Fibroblast of lung (primary cell): ENCODE results near the gene KDM4E. TPM values are rescaled to one million over a fixed set of nuclear protein-coding genes. Genes with fewer than 3 reads are reported as not detected.

ENCODE experiments used
- DNase-seq, 2 donors: peaks; one replicate each; pipeline versions ENCODE4 v3.0.0 to v3.0.0-alpha.2; 2010; ENCODE audit warnings: low read depth in 2 of 2
- H2AFZ ChIP-seq: 2 replicates; pipeline ENCODE4 v1.5.1; 2012; ENCODE audit warnings: low read length, control low read depth, inconsistent platforms
- H3K27ac ChIP-seq: 2 replicates; pipeline ENCODE4 v1.5.1; 2011; ENCODE audit warnings: low read length, control low read depth; ENCODE audit not compliant: insufficient read depth
- H3K27me3 ChIP-seq: 2 replicates; pipeline ENCODE4 v1.5.1; 2011; ENCODE audit warnings: mild to moderate bottlenecking, low read length; ENCODE audit not compliant: control insufficient read depth, insufficient read depth
- H3K36me3 ChIP-seq: 2 replicates; pipeline ENCODE4 v1.5.1; 2011; ENCODE audit warnings: low read length; ENCODE audit not compliant: control insufficient read depth, insufficient read depth
- H3K4me1 ChIP-seq: 2 replicates; pipeline ENCODE4 v1.5.1; 2011; ENCODE audit warnings: low read length; ENCODE audit not compliant: control insufficient read depth, insufficient read depth; ENCODE audit errors: extremely low read depth
- H3K4me2 ChIP-seq: 2 replicates; pipeline ENCODE4 v1.5.1; 2011; ENCODE audit warnings: low read length, control low read depth; ENCODE audit not compliant: insufficient read depth; ENCODE audit errors: extremely low read depth
- H3K4me3 ChIP-seq, 4 experiments: fragments of 200-600 bp in 1 of 4; sonication (generic) in 1 of 4; replicated peaks in 1 of 4; 2 replicates each; pipeline ENCODE4 v1.5.1; 2011 to 2016; ENCODE audit warnings: low read length in 4 of 4, low read depth in 3 of 4, mild to moderate bottlenecking in 3 of 4, control low read depth in 2 of 4, inconsistent platforms in 1 of 4, mixed read lengths in 1 of 4; ENCODE audit not compliant: insufficient read depth in 1 of 4; ENCODE audit errors: control extremely low read depth in 1 of 4
- H3K79me2 ChIP-seq: 2 replicates; pipeline ENCODE4 v1.5.1; 2012; ENCODE audit warnings: mild to moderate bottlenecking, low read length, inconsistent platforms; ENCODE audit not compliant: control insufficient read depth, insufficient read depth
- H3K9ac ChIP-seq: 2 replicates; pipeline ENCODE4 v1.5.1; 2011; ENCODE audit warnings: mild to moderate bottlenecking, low read length, control low read depth; ENCODE audit not compliant: insufficient read depth
- H3K9me3 ChIP-seq: 2 replicates; pipeline ENCODE4 v1.5.1; 2012; ENCODE audit warnings: low read depth, low read length; ENCODE audit not compliant: control insufficient read depth, insufficient read depth
- H4K20me1 ChIP-seq: 2 replicates; pipeline ENCODE4 v1.5.1; 2011; ENCODE audit warnings: low read length; ENCODE audit not compliant: control insufficient read depth, insufficient read depth; ENCODE audit errors: extremely low read depth
- CTCF ChIP-seq, 2 donors: IDR thresholded peaks in 1 of 2; conservative IDR thresholded peaks in 1 of 2; 1 replicate in 1 of 2; 2 replicates in 1 of 2; pipeline ENCODE4 v1.5.1; 2011 to 2012; ENCODE audit warnings: low read length in 2 of 2, control low read depth in 1 of 2, inconsistent platforms in 1 of 2, low read depth in 1 of 2, mild to moderate bottlenecking in 1 of 2
- EZH2 ChIP-seq: IDR thresholded peaks from 2 replicates; pipeline ENCODE4 v1.5.1; 2012; ENCODE audit warnings: low read length, control low read depth, mild to moderate bottlenecking; ENCODE audit errors: missing control alignments
- polyA plus RNA-seq, 2 donors: library from polyadenylated mRNA; depleted of rRNA in 1 of 2; stranded (reverse) in 1 of 2; unstranded in 1 of 2; fragments of >200 nt; gene quantifications; 2 replicates each; pipeline ENCODE4 v1.2.1, GENCODE V29; 2011 to 2012; ENCODE audit warnings: missing spikeins in 1 of 2
- total RNA-seq: library from RNA; depleted of rRNA; stranded (reverse); fragments of >200 nt; gene quantifications from 2 replicates; pipeline ENCODE4 v1.2.1, GENCODE V29; 2014

The KDM4E gene
- total and polyA plus RNA-seq, 2 donors (not counting 1 experiment from before 2014, with no cell fraction given), result not detected

GRCh38 chr11:95076981-95077380 is 51.9 kb downstream of the KDM4E start:
- no peak for TF ChIP-seq CTCF (conservative IDR thresholded peaks at IDR 0.05 in 1 of 2, IDR thresholded peaks at IDR 0.05 in 1 of 2; ENCODE audit: low read depth in 1 of 2, low read length in 2 of 2)
- no peak for TF ChIP-seq EZH2
- H3K4me3 ChIP-seq, result no peak overlapping the region
- no peaks in the 10 kb centered on the region for H3K27me3 ChIP-seq
- H3K4me2 ChIP-seq, result no peak overlapping the region
- H3K9ac ChIP-seq, result no peak overlapping the region
- H2AFZ ChIP-seq, result no peak overlapping the region
- H3K79me2 ChIP-seq, result no peaks in the 10 kb centered on the region
- H3K36me3 ChIP-seq, result no peaks in the 10 kb centered on the region
- H4K20me1 ChIP-seq, result no peaks in the 10 kb centered on the region
- no peaks in the 10 kb centered on the region for H3K9me3 ChIP-seq
- no peak overlapping the region for H3K27ac ChIP-seq
- no peak for DNase-seq
- H3K4me1 ChIP-seq, result peaks cover 8% of the 10 kb centered on the region

Other genes with a start within 250 kb of the KDM4E start
- gene CWC15, start 51.7 kb upstream of the KDM4E start, total RNA-seq, result 42.1 TPM in 2 replicates
- 51.4 and 54.0 TPM in 2 replicates for gene CWC15, start 51.7 kb upstream of the KDM4E start, polyA plus RNA-seq
- 0.50 and 0.51 TPM in 2 replicates for gene KDM4D, start 51.5 kb upstream of the KDM4E start, total RNA-seq
- gene KDM4D, start 51.5 kb upstream of the KDM4E start, polyA plus RNA-seq, result 0.94 and 1.4 TPM in 2 replicates
- gene KDM4F, start 24.2 kb downstream of the KDM4E start, total RNA-seq, result not detected in 2 replicates
- not detected in 2 replicates for gene KDM4F, start 24.2 kb downstream of the KDM4E start, polyA plus RNA-seq
- 15.7 and 16.3 TPM in 2 replicates for gene SRSF8, start 41.7 kb downstream of the KDM4E start, total RNA-seq
- 28.9 and 31.5 TPM in 2 replicates for gene SRSF8, start 41.7 kb downstream of the KDM4E start, polyA plus RNA-seq
- 28.2 and 33.4 TPM in 2 replicates for gene ENDOD1, start 64.6 kb downstream of the KDM4E start, total RNA-seq
- gene ENDOD1, start 64.6 kb downstream of the KDM4E start, polyA plus RNA-seq, result 20.8 and 50.8 TPM in 2 replicates
- gene SESN3, start 205.9 kb downstream of the KDM4E start, total RNA-seq, result 41.1 and 60.1 TPM in 2 replicates
- gene SESN3, start 205.9 kb downstream of the KDM4E start, polyA plus RNA-seq, result 6.4 and 12.3 TPM in 2 replicates